Esophagus (tissue), 2 donors: Measurements from ENCODE around the gene TLX3. TPM values are rescaled to one million over a fixed set of nuclear protein-coding genes. Genes with fewer than 3 reads are reported as not detected.

Experiments
- H3K27ac ChIP-seq, 2 donors: one replicate each; pipeline ENCODE4 v1.5.1; 2013; ENCODE audit warnings: low read depth in 2 of 2, mild to moderate bottlenecking in 2 of 2, inconsistent platforms in 1 of 2, low read length in 1 of 2, moderate library complexity in 1 of 2
- H3K27me3 ChIP-seq, 2 donors: one replicate each; pipeline ENCODE4 v1.6.1; 2013; ENCODE audit warnings: low read length in 2 of 2, control low read depth in 1 of 2, mild to moderate bottlenecking in 1 of 2; ENCODE audit not compliant: insufficient read depth in 2 of 2, control insufficient read depth in 1 of 2
- H3K36me3 ChIP-seq, 2 donors: one replicate each; pipeline ENCODE4 v1.6.1; 2013; ENCODE audit warnings: low read length in 1 of 2; ENCODE audit not compliant: control insufficient read depth in 2 of 2, insufficient read depth in 2 of 2
- H3K4me1 ChIP-seq, 2 donors: one replicate each; pipeline ENCODE4 v1.6.1; 2013; ENCODE audit warnings: low read length in 1 of 2; ENCODE audit not compliant: control insufficient read depth in 2 of 2, insufficient read depth in 2 of 2
- H3K4me3 ChIP-seq, 2 donors: one replicate each; pipeline ENCODE4 v1.5.1; 2013; ENCODE audit warnings: low read length in 2 of 2, mild to moderate bottlenecking in 2 of 2, low read depth in 1 of 2, moderate library complexity in 1 of 2
- H3K9me3 ChIP-seq, 2 donors: one replicate each; pipeline ENCODE4 v1.6.1; 2013; ENCODE audit warnings: mild to moderate bottlenecking in 2 of 2, low read depth in 1 of 2, low read length in 1 of 2, moderate library complexity in 1 of 2; ENCODE audit not compliant: control insufficient read depth in 2 of 2, insufficient read depth in 1 of 2
- WGBS, 2 donors: extraction: QIAGEN DNeasy Blood & Tissue Kit; methylation state at CpG; one replicate each; pipeline ENCODE4 v1.1.7; 2013; 5-methylcytosine and 5-hydroxymethylcytosine counted together
- polyA plus RNA-seq, 2 donors: library from polyadenylated mRNA; stranded (reverse); fragments of 200-250 nt; gene quantifications; one replicate each; pipeline ENCODE4 v1.2.3, GENCODE V29; 2013
- donor health status: healthy with polysubstance abuse.
- donor health status: Bipolar disorder and iron deficiency.

The TLX3 gene
- polyA plus RNA-seq, 2 donors: not detected

- 12 to 17% methylated on average over 11 of the region's 11 CpGs for WGBS, 2 donors
- Histone ChIP-seq H3K4me3 (no peak overlapping the region), H3K36me3 (no peaks in the 10 kb centered on the region), H3K4me1 (peaks cover 14% of the 10 kb centered on the region in 2 donors), H3K27ac (no peak overlapping the region), H3K9me3 (peaks cover 0 to 3% of the 10 kb centered on the region in 2 donors), H3K27me3 (peaks cover 5 to 45% of the 10 kb centered on the region in 2 donors)
Observed at GRCh38 chr5:171317230-171317629, 8.2 kb downstream of the TLX3 start.

DNA sequence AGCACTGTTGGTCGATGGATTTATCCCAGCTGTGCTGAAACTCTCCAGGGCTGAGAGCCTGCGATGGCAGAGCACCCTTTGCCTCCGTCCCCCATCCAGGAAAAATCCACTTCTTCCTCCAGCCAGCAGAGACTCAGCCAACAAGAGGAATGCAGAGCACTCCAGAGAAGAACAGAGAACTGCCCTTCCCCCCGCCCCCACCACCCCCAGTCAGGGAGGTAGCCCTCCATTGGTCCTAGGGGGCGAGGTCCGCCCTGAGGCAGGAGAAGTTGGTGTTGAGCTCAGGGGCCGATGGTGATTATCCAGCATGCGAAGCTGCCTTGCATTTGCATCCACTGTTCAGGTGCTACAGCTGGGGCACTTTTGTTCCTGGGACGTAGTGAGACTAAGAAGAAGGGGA lies 9.0 kb downstream of the TLX3 start:
- Histone ChIP-seq H3K4me1 (peaks cover 9 to 14% of the 10 kb centered on the region in 2 donors), H3K27ac (no peak overlapping the region), H3K4me3 (no peak overlapping the region), H3K27me3 (peaks cover 5 to 40% of the 10 kb centered on the region in 2 donors), H3K9me3 (no peaks in the 10 kb centered on the region), H3K36me3 (no peaks in the 10 kb centered on the region)
- WGBS, 2 donors: 5 to 6% methylated on average over 9 of the region's 9 CpGs

DNA sequence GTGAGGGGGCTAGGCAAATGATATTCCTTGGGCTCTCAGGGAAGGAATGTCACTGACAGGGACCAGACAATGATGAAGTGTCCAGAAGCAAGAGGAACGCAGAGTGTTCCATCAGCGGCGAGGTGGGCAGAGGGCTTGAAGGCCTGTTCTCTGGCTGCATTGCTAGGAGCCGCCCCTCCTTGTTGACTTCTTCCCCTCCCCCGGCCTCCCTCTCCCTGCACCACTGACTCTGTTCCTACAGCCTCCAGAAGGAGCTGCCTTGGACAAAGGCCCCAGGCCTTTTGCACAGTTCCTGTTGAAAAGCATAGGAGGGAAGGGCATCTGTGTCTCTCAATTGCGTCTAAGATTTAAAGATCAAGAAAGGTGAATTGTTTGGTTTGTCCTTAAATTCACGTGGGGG lies 12.4 kb downstream of the TLX3 start:
- Histone ChIP-seq H3K9me3 (no peaks in the 10 kb centered on the region), H3K4me1 (peaks cover 2 to 4% of the 10 kb centered on the region in 2 donors), H3K27me3 (peaks cover 9 to 20% of the 10 kb centered on the region in 2 donors), H3K27ac (no peak overlapping the region), H3K36me3 (no peaks in the 10 kb centered on the region), H3K4me3 (no peak overlapping the region)
- WGBS, 2 donors: 69 to 77% methylated on average over 7 of the region's 7 CpGs

DNA sequence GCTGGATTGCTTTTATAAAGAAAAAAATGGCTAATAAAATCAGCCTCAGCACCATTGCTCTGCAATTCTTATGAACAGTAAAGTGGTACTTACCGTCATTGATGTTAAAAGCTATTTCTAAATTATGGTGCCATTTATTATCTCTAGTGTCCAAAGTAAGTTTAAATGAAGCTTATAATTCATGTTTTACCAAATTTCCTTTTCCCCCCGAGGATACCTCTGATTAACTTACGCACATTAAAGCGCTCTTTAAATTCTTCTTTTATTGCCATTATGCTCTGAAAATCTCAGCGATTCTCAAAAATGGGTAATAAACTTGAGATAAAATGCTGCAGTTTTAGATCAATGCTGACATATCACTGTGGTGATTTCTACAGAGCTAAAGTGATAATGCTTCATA lies 13.5 kb downstream of the TLX3 start:
- Histone ChIP-seq H3K27me3 (peaks cover 9 to 14% of the 10 kb centered on the region in 2 donors), H3K4me1 (peaks cover 0 to 2% of the 10 kb centered on the region in 2 donors), H3K4me3 (no peak overlapping the region), H3K27ac (no peak overlapping the region), H3K9me3 (no peaks in the 10 kb centered on the region), H3K36me3 (no peaks in the 10 kb centered on the region)
- 92 to 93% methylated on average over 5 of the region's 5 CpGs for WGBS, 2 donors

DNA sequence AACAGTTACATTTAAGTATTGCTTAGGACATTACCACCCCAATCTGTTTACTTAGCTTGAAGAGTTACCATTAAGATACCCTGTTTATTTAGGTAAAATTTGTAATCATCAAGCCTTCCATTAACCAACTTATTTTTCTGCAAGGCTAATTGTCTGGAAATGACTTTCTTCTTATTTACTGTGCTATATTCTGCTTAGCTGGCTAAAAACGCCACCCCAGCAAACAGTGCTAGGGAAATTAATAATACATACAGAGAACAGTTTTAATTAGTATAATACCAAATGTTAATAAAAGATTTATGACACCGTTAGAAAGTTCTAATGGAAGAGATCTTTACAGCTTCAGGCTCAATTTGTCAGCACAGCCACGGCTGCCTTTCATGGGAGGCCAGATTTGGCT lies 14.0 kb downstream of the TLX3 start:
- Histone ChIP-seq H3K4me3 (no peak overlapping the region), H3K27ac (no peak overlapping the region), H3K27me3 (peaks cover 12 to 14% of the 10 kb centered on the region in 2 donors), H3K36me3 (no peaks in the 10 kb centered on the region), H3K4me1 (peaks cover 0 to 2% of the 10 kb centered on the region in 2 donors), H3K9me3 (no peaks in the 10 kb centered on the region)
- WGBS, 2 donors: 65 to 69% methylated on average over 3 of the region's 3 CpGs

GRCh38 chr5:171323806-171324632 lies 15.0 kb downstream of the TLX3 start:
- WGBS, 2 donors: 37 to 43% methylated on average over 20 of the region's 20 CpGs
- H3K27me3 ChIP-seq: peaks cover 10 to 14% of the 10 kb centered on the region in 2 donors

DNA sequence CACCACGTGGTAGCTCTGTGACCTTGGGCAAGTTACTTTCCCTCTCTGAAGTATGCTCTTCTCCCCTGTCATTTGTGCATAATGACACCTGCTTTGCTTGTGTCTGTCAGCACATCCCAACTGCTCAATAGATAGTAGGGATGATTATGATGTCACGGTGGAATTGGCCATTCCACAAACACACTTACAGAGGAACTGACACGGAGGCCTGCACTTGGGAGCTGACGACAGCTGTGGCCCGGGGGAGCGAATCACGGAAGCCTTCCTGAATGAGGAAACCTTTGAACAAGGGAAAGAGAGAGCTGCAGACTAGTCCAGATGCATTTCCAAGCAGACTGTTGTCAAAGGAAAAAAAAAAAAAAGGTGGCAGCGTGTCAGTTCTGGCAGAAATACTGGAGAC lies 21.0 kb downstream of the TLX3 start:
- Histone ChIP-seq H3K27ac (no peak overlapping the region), H3K4me1 (no peaks in the 10 kb centered on the region), H3K36me3 (no peaks in the 10 kb centered on the region), H3K27me3 (peaks cover 0 to 7% of the 10 kb centered on the region in 2 donors), H3K9me3 (no peaks in the 10 kb centered on the region), H3K4me3 (no peak overlapping the region)
- 70 to 74% methylated on average over 8 of the region's 8 CpGs for WGBS, 2 donors

More at GRCh38 chr5:171323806-171324632, 15.0 kb downstream of the TLX3 start:
- Histone ChIP-seq H3K36me3 (no peaks in the 10 kb centered on the region), H3K27ac (no peak overlapping the region), H3K9me3 (no peaks in the 10 kb centered on the region), H3K4me3 (no peak overlapping the region), H3K4me1 (peaks cover 0 to 2% of the 10 kb centered on the region in 2 donors)

GRCh38 chr5:171335616-171336015 lies 26.6 kb downstream of the TLX3 start:
- H3K27me3 ChIP-seq: peaks cover 0 to 2% of the 10 kb centered on the region in 2 donors
- WGBS, 2 donors: 79 to 80% methylated on average over 8 of the region's 8 CpGs

DNA sequence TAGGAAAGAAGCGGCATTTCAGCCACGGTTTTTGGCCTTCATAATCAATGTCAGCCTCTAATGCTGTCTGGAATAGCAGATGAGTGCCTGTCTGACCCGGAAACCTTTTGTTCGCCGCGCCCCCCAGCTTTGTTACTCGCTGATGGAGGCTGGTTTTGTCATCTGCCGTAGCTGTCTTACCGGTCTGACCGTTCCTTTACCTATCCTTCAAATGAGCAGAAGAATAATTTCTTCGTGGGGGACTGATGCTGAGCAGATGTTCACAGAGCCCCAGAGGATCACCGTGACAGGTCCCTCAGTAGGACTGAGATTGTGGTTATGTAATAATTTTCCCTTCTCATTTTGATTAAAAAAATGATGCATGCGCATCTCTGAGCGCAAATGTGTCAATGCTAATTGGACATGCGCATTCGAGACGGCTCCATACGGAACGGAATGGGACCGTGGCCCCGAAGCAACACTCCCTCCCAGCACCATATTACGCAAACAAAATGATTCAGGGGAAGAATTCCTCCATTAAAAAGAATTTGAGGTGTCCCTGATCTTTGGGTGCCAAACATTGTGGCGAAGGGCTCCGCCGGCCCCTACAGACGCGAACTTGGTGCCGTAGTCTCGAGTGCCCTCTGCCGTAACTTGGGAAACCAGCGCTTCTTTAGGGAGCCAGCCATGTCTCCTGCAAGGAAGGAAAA lies 27.6 kb downstream of the TLX3 start:
- Histone ChIP-seq H3K4me3 (peak overlapping the region; percentile 4 to 42), H3K4me1 (no peaks in the 10 kb centered on the region), H3K36me3 (no peaks in the 10 kb centered on the region), H3K27me3 (peaks cover 0 to 2% of the 10 kb centered on the region in 2 donors), H3K27ac (no peak overlapping the region), H3K9me3 (no peaks in the 10 kb centered on the region)
- 7 to 9% methylated on average over 31 of the region's 31 CpGs for WGBS, 2 donors

More at GRCh38 chr5:171335616-171336015, 26.6 kb downstream of the TLX3 start:
- Histone ChIP-seq H3K36me3 (no peaks in the 10 kb centered on the region), H3K9me3 (no peaks in the 10 kb centered on the region), H3K4me3 (no peak overlapping the region), H3K27ac (no peak overlapping the region), H3K4me1 (no peaks in the 10 kb centered on the region)
